Bronchial epithelial cell (primary cell): ENCODE results near the gene GPR82. TPM values are rescaled to one million over a fixed set of nuclear protein-coding genes. Genes with fewer than 3 reads are reported as not detected.

Experiments used
- DNase-seq: peaks from one replicate; pipeline ENCODE4 v3.0.0-alpha.2; 2010; ENCODE audit warnings: low read depth
- FAIRE-seq: peaks from 2 replicates; lab custom pipeline; 2011; peaks lifted over from hg19 to GRCh38; lab: Jason Lieb, UNC
- H3K27me3 ChIP-seq: 2 replicates; pipeline ENCODE4 v1.5.1; 2011; ENCODE audit warnings: low read length; ENCODE audit not compliant: control insufficient read depth, insufficient read depth
- H3K36me3 ChIP-seq: 2 replicates; pipeline ENCODE4 v1.5.1; 2011; ENCODE audit warnings: low read length; ENCODE audit not compliant: control insufficient read depth, insufficient read depth
- H3K4me3 ChIP-seq: 2 replicates; pipeline ENCODE4 v1.5.1; 2011; ENCODE audit warnings: mild to moderate bottlenecking, low read depth, low read length, control low read depth
- CTCF ChIP-seq: IDR thresholded peaks from 2 replicates; pipeline ENCODE4 v1.5.1; 2011; ENCODE audit warnings: mild to moderate bottlenecking, moderate library complexity, low read length, control low read depth, inconsistent platforms; ENCODE audit not compliant: insufficient read depth, severe bottlenecking
- total RNA-seq: library from RNA; depleted of rRNA; stranded (reverse); fragments of >200 nt; gene quantifications from 2 replicates; pipeline ENCODE4 v1.2.1, GENCODE V29; 2014

GPR82 gene
- total RNA-seq, 1 donor from 2014 or later, result not detected

GRCh38 chrX:41759817-41760216 is 35.8 kb downstream of the GPR82 start:
- FAIRE-seq, result no peak
- peak; percentile 16 for TF ChIP-seq CTCF
- H3K27me3 ChIP-seq, result no peaks in the 10 kb centered on the region
- H3K36me3 ChIP-seq, result no peaks in the 10 kb centered on the region
- peak; percentile 7 for DNase-seq
- no peak overlapping the region for H3K4me3 ChIP-seq

GRCh38 chrX:41761169-41761568 is 37.2 kb downstream of the GPR82 start:
- no peaks in the 10 kb centered on the region for H3K27me3 ChIP-seq
- TF ChIP-seq CTCF, result no peak
- H3K4me3 ChIP-seq, result no peak overlapping the region
- no peaks in the 10 kb centered on the region for H3K36me3 ChIP-seq
- DNase-seq (no peak), FAIRE-seq (no peak)

- DNase-seq (peak; percentile 20), FAIRE-seq (no peak)
- H3K4me3 ChIP-seq, result no peak overlapping the region
- no peak for TF ChIP-seq CTCF
- no peaks in the 10 kb centered on the region for H3K36me3 ChIP-seq
- no peaks in the 10 kb centered on the region for H3K27me3 ChIP-seq
Measured at GRCh38 chrX:41761702-41762101, 37.7 kb downstream of the GPR82 start.

GRCh38 chrX:41779030-41779564 is 55.1 kb downstream of the GPR82 start:
- Histone ChIP-seq H3K27me3 (no peaks in the 10 kb centered on the region), H3K4me3 (no peak overlapping the region), H3K36me3 (no peaks in the 10 kb centered on the region)
- no peak for TF ChIP-seq CTCF
- peak; percentile 88 for DNase-seq
- no peak for FAIRE-seq

Other genes with a start within 250 kb of the GPR82 start
- gene GPR34, start 35.2 kb upstream of the GPR82 start, total RNA-seq, result not detected in 2 replicates
- 92.6 and 141 TPM in 2 replicates for gene CASK, start 199.4 kb downstream of the GPR82 start, total RNA-seq